ENCODE measurements around the gene PHF12.
"Not testable (repeated sequence)": the region's sequence is repeated elsewhere in the genome, so short reads cannot be mapped to it uniquely, and the experiment has no call there.

The PHF12 gene

GRCh38 chr17:28928061-28928460 is 23.3 kb downstream of the PHF12 start:
- DNase-seq: peak; percentile 73

DNA sequence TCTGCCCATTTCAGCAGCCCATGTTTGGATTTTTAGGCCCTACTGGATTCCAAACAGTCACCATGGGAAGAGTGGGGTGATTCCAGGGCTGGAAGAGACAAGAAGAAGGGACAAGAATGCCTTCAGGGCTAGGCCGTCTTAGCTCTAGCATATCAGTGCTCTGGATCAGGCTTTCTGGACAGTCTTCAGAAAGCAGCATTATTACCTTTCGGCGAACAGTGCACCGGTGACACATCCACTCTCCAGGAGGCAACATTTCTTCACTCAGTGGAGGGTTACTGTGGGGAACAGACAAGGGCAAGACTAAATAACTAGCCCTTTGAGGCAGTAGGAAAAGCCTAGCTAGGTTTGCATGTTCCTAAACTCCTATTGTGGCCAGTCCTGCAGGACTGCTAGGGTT is 24.5 kb downstream of the PHF12 start:
- no peak for DNase-seq

DNA sequence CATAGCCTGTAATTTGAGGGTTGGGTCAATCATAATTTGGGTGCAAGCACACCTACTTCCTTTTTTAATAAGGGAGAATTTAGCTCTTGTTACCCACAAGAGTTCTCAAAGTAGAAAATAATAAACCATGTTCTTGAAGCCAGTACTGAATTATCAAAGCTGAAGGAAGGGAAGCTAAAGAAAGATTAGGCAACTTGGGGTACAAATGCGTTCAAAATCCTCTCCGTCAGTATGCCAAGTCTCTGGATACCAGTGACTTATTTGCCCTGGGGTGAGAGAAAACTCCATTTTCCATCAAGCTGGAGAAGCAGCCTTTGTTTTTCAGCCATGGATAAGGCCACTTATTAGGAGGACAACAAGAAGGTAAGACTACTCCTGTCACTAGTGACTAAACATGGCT is 25.0 kb downstream of the PHF12 start:
- no peak for DNase-seq

DNA sequence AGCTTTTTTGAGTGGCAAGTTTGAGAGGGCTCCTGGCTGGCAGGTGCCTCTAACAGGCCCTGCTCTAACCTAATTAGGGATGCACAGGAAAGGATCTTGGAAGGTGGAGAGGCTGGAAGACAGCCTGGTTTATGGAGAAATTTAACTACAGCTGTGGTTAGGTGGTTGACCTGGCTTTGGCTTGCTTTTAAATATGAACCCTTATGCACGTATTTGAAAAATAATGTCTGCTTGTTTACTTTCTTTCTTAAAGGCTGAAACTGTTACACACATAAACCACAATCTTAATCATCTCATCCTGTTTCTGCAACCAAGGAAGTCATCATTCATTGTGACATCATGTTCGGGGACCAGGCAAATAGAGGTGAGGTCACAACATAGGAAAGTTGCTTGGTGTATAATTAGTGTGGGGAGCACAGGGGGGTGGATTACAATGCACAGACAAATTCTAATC is 25.4 kb downstream of the PHF12 start:
- peak; percentile 86 for DNase-seq

GRCh38 chr17:28920201-28920600 is 31.1 kb downstream of the PHF12 start:
- no peak for DNase-seq

GRCh38 chr17:28918295-28918694 is 33.0 kb downstream of the PHF12 start:
- DNase-seq: no peak

GRCh38 chr17:28917465-28917864 is 33.9 kb downstream of the PHF12 start:
- no peak for DNase-seq

DNA sequence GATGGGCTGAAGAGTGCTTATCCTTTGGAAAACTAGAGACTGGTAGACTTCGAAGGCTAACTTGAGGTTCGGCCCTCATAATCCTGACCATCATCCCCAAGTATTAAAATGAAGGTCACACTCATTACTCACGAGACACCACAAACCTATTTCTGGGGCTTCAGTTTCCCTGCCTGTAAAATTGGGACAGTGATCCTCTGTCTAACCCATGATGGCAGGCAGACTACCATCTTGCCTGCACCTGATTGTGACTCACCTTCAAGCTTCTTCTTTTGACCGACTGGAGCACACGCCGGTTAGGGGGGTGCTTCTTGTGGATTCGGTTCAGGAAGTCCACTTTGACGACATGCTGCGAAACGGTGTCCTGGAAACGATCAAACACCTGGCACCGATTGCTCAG is 34.3 kb downstream of the PHF12 start:
- no peak for DNase-seq

DNA sequence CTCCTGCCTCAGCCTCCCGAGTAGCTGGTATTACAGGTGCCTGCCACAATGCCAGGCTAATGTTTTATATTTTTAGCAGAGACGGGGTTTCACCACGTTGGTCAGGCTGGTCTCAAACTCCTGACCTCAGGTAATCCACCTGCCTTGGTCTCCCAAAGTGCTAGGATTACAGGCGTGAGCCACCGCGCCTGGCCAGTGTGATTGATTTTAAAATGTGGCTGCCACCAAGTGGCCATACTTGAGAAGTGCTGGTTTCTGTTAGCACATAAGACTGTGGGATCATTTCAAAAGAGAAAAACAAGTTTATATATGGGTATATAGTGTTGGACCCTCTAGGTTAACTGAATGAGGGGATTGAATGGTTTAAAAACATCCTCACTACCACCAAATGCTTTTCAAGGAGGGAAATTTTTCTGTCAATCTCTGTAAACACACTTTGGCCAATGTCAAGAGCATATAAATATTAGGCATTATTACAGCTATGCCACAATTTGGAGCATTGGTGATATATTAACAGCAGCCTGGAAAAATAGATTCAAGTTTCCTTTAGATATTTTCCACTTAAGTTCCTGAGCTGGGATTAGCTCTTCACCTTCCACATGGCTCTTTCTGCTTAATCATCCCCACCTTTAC is 34.9 kb downstream of the PHF12 start:
- peak; percentile 42 for DNase-seq

DNA sequence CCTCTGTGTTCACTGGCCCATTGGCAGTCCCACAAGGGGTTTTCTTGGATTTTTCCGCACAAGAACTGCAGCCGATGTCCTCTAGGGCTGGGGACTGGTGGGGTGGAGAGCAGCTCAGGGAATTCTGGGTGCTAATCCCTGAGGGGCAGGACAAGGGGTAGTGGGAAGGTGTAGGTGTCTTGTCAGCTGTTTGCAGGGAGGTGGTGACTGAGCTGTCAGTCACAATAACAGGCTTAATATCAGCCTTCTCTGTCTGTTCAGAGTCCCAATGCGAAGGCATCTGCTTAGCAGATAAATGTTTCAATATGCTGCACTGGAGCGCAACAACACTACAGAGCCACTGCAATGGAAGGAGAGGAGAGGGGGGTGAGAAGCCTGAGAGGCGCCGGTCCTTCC is 38.4 kb downstream of the PHF12 start:
- no peak for DNase-seq

DNA sequence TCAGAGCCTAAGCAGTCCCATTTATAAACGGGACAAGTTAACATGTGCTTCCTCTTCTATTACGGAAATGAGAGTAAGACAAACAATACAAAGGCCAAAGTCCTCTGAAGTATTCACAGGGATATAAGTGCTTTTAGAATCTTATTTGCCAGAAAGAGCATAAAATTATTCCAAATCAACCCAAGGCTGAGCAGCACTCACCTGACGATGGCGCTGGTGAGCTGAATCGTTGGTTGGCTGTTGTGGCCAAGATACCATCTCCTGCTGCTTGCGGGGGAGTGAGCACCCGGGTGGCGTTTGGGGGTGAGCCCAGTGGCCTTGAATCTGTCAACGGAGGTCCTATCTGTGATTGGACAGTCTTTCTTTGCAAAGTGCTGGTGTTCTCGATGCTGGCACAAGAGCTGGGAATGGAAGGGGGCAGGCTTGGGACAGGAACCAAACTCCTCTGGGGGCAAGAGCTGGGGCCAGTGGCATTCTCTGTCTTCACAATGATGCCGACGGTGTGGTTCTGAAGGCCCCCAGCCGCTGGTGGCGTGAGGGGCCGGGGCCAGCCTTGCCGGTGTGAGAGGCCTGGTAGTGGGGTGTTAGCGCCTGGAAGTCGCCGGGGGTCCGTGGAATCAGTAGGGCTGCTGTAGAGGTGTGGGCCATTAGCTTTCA is 38.9 kb downstream of the PHF12 start:
- DNase-seq: no peak

DNA sequence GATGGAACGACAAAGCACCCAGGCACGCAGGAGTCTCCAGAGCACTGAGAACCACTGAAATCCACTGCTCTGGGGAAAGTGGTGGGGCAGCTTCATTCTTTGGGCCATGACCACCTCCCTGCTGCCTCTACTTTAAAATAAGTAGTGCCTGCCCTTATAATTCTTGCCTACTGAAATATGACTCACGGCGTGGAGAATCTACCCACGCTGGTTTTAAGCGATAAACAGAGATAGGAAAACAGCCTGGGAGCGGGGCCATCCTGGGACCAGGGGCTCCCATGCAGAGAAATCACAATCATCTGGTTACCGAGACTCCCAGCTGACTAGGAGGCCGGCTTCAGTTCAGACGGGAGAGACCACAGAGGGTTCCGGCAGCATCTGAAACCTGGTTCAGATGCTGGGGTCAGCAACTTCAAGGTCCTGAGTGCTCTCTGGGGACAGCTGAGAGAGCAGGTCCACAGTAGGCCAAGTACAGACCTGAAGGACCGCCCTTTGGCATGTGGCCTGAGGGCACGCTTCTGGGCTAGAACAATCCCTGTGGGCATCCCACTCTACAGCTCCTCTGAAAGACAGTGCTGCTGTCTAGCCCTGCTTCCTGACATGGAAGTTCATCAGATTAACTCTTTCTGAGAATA is 39.8 kb downstream of the PHF12 start:
- DNase-seq: no peak

DNA sequence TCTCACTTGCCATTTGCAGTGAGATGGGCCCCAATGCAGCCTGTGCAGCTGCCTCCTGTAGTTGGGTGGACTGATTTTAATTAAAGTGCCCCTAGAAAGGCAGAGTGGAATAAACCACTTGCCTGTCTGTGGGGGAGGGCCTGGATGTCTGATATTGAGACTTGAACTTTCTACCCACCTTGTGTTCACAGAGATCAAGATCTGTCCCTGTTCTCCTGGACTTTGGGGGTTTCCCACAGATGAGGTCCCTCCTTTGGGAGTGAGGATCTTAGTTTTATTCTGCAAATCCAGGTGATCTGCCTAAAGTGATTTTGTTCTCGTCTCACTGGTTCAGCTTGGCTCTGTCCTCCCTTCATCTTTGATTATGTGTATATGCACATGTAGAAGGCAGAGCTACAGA is 40.8 kb downstream of the PHF12 start:
- DNase-seq: no peak

DNA sequence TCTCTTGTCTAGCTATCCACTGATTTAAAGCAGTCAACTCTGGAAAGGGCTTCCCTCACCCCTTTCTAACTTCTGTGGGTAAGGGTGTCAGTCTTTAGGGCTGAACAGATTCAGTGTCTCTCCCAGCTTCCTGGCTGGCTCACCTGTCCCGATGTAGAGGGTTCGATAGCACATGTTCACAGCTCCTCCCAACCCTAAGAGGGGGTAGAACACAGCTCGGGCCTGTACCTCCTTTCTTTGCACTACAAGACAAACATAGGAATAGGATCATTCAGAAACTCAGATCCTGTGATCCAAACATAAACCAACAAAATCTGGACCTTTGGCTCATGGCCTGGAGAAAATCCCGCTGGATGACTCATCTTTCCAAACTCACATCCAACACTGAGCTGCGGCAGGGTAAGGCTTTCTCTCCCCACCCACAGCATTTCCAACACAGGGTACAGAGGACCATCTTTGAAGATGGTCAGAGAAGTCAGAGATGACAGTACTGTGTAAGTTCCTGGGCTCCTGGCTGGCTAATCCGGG is 42.6 kb downstream of the PHF12 start:
- no peak for DNase-seq

- DNase-seq: no peak
Measured at GRCh38 chr17:28907709-28908475, 43.4 kb downstream of the PHF12 start.

GRCh38 chr17:28906706-28907438 is 44.4 kb downstream of the PHF12 start:
- no peak for DNase-seq

GRCh38 chr17:28906276-28906675 is 45.0 kb downstream of the PHF12 start:
- no peak for DNase-seq

DNA sequence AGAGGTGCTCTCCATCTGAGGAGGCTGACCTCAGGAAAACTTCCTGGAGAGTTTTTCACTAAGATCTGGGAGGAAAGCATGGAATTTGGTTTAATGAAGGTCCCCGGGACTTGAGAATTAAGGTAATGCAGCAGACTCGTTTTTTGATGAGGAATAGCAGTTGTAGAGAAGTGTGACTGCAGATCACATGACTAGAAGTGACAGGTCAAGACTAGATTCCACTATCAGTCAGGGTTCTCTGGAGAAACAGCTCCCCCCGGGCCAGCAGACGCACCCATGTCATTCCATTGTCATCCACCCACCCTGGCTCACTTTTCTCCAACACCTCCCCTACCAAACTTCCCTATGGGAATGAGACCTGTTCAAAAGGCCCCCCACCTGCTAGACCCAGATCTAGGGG is 46.5 kb downstream of the PHF12 start:
- no peak for DNase-seq

DNA sequence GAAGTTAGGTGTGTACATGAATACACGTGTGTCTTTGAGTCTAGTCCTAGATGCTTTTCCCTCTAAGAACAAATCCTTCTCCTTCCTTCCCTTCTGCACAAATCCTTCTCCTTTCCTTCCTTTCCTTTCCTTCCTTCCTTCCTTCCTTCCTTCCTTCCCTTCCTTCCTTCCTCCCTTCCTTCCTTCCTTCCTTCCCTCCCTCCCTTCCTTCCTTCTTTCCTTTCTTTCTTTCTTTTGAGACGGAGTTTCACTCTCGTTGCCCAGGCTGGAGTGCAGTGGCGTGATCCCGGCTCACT is 47.8 kb downstream of the PHF12 start:
- not testable (repeated sequence) for DNase-seq

- DNase-seq: peak; percentile 98
Measured at GRCh38 chr17:28902819-28903545, 48.3 kb downstream of the PHF12 start, which contains the start of gene DHRS13. DHRS13 (minus strand) TSS chr17:28903079; CDS start chr17:28902944, 135 bp downstream.

DNA sequence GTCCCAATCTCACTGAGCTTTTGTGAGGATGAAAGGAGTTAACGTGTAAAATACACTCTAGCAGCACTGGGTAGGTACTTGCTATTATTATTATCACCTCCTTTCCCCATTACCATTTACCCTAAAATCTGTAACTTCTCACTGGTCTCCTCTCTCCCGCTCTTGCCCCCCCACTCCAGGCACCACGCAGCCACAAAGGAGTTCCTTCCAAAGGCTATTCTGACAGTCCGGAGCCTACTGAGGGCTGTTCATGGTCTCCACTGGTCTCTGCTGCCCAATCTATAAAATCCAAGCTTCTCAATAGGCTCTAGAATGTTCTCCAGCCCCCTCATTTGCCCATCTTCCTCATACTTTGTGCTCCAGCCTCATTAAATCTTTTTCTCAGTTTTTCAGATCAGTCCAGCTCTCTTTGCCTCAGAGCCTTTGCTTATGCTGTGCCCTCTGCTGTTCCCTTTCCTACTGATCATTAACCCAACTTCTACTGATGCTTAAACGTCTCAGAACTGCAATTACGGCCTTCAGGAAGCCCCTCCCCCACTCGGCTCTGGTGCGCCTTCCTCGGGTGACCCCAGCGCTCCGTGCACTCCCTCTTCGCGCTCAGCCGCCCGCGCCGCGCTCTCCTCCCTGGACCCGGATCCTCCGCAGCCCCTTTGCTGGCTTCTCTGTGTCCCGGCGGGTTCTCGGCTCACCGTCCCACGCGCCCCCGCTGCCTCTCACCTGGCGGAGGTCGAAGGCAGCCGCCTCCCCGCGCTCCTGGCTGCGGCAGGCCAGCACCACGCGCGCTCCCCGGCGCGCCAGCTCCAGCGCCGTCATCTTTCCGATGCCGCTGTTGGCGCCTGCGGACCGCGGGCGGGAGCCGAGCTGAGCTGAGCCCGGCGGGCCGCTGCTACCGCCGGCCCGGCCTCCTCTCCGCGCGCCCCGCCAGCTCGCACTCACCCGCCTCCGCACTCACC is 49.2 kb downstream of the PHF12 start:
- DNase-seq: peak; percentile 69
